H1 (cell line): ENCODE measurements around the gene YLPM1. TPM values are rescaled to one million over a fixed set of nuclear protein-coding genes. Genes with fewer than 3 reads are reported as not detected.

Experiments
- CTCF ChIA-PET: fragments of 300-600 bp; sonication (Branson Sonifier 250); formaldehyde crosslinking; loops from one replicate; lab custom pipeline; 2021; ENCODE audit not compliant: partially characterized antibody; lab: Charles Lee
- POLR2A ChIA-PET: fragments of 300-600 bp; sonication (Branson Sonifier 250); formaldehyde crosslinking; loops from one replicate; lab custom pipeline; 2021; ENCODE audit warnings: inconsistent platforms; ENCODE audit not compliant: partially characterized antibody; lab: Charles Lee
- DNase-seq, 2 experiments: peaks; one replicate each; pipeline versions ENCODE4 v3.0.0 to v3.0.0-alpha.2; 2010 to 2022; ENCODE audit warnings: low spot score in 2 of 2, low read depth in 1 of 2, mixed read lengths in 1 of 2
- FAIRE-seq: peaks from 2 replicates; lab custom pipeline; 2011; peaks lifted over from hg19 to GRCh38; lab: Jason Lieb, UNC
- H2AFZ ChIP-seq: 2 replicates; pipeline ENCODE4 v1.8.1; 2012; ENCODE audit warnings: low read length, inconsistent platforms
- H2AK5ac ChIP-seq: 2 replicates; pipeline ENCODE4 v1.6.1; 2013; ENCODE audit warnings: low read depth, low read length
- H2BK120ac ChIP-seq: replicated peaks from 2 replicates; pipeline ENCODE3; 2013; ENCODE audit warnings: low read depth, low read length, inconsistent platforms
- H2BK12ac ChIP-seq: 2 replicates; pipeline ENCODE4 v1.6.1; 2013; ENCODE audit warnings: low read depth, low read length
- H2BK15ac ChIP-seq: 2 replicates; pipeline ENCODE4 v1.6.1; 2013; ENCODE audit warnings: low read length
- H2BK20ac ChIP-seq: 2 replicates; pipeline ENCODE4 v1.6.1; 2013; ENCODE audit warnings: low read length
- H2BK5ac ChIP-seq: 2 replicates; pipeline ENCODE4 v1.6.1; 2013; ENCODE audit warnings: low read depth, low read length
- H3K14ac ChIP-seq: 2 replicates; pipeline ENCODE4 v1.6.1; 2013; ENCODE audit warnings: inconsistent platforms; ENCODE audit not compliant: insufficient read length
- H3K18ac ChIP-seq: 2 replicates; pipeline ENCODE4 v1.6.1; 2013; ENCODE audit warnings: low read length; ENCODE audit errors: extremely low read depth
- H3K23ac ChIP-seq: 2 replicates; pipeline ENCODE4 v1.6.1; 2013; ENCODE audit warnings: inconsistent platforms; ENCODE audit not compliant: insufficient read length
- H3K23me2 ChIP-seq: 2 replicates; pipeline ENCODE4 v1.6.1; 2013; ENCODE audit warnings: low read depth, low read length
- H3K27ac ChIP-seq: 2 replicates; pipeline ENCODE4 v1.6.1; 2011; ENCODE audit warnings: low read depth, low read length, inconsistent platforms
- H3K27me3 ChIP-seq, 4 experiments: replicated peaks in 1 of 4; 1 replicate in 1 of 4; 2 replicates in 3 of 4; pipeline versions ENCODE4 v1.6.1 to v1.8.1; 2011 to 2013; ENCODE audit warnings: low read length in 3 of 4, mild to moderate bottlenecking in 3 of 4, inconsistent platforms in 2 of 4, mixed read lengths in 2 of 4, moderate library complexity in 1 of 4; ENCODE audit not compliant: control insufficient read depth in 3 of 4, insufficient read depth in 3 of 4; ENCODE audit errors: extremely low read depth in 1 of 4
- H3K36me3 ChIP-seq, 4 experiments: 2 replicates each; pipeline versions ENCODE4 v1.6.1 to v1.8.1; 2011 to 2013; ENCODE audit warnings: mild to moderate bottlenecking in 4 of 4, low read length in 3 of 4, moderate library complexity in 2 of 4, control low read depth in 1 of 4, inconsistent platforms in 1 of 4; ENCODE audit not compliant: insufficient read depth in 4 of 4, control insufficient read depth in 2 of 4
- H3K4ac ChIP-seq: replicated peaks from 2 replicates; pipeline ENCODE3; 2013; ENCODE audit warnings: low read length, low read depth, mixed read lengths, inconsistent platforms; ENCODE audit not compliant: insufficient read length
- H3K4me1 ChIP-seq, 4 experiments: replicated peaks in 1 of 4; 1 replicate in 1 of 4; 2 replicates in 3 of 4; pipeline versions ENCODE4 v1.6.1 to v1.8.1; 2011 to 2013; ENCODE audit warnings: low read length in 3 of 4, inconsistent platforms in 2 of 4, mixed read lengths in 1 of 4; ENCODE audit not compliant: insufficient read depth in 4 of 4, control insufficient read depth in 3 of 4
- H3K4me2 ChIP-seq, 2 experiments: 2 replicates each; pipeline versions ENCODE4 v1.6.1 to v1.8.1; 2011 to 2013; ENCODE audit warnings: low read depth in 2 of 2, low read length in 2 of 2, control low read depth in 1 of 2, inconsistent platforms in 1 of 2, mild to moderate bottlenecking in 1 of 2; ENCODE audit not compliant: insufficient read depth in 1 of 2
- H3K4me3 ChIP-seq, 4 experiments: fragments of 200-600, 300-600 bp in 1 of 4; sonication (generic), shearing (Covaris generic), sonication (Bioruptor Twin) in 1 of 4; 2 replicates each; pipeline versions ENCODE4 v1.5.1 to v1.8.1; 2011 to 2016; ENCODE audit warnings: low read length in 4 of 4, low read depth in 3 of 4, control low read depth in 2 of 4, inconsistent platforms in 2 of 4, mild to moderate bottlenecking in 2 of 4, mixed read lengths in 1 of 4, moderate library complexity in 1 of 4; ENCODE audit not compliant: insufficient read depth in 2 of 4; ENCODE audit errors: extremely low read depth in 1 of 4
- H3K56ac ChIP-seq: replicated peaks from 2 replicates; pipeline ENCODE3; 2013; ENCODE audit warnings: low read depth, mild to moderate bottlenecking, mixed read lengths, low read length, inconsistent platforms; ENCODE audit not compliant: insufficient read length
- H3K79me1 ChIP-seq: 2 replicates; pipeline ENCODE4 v1.6.1; 2013; ENCODE audit warnings: low read depth, low read length, control low read depth
- H3K79me2 ChIP-seq, 2 experiments: 2 replicates each; pipeline versions ENCODE4 v1.6.1 to v1.8.1; 2012 to 2013; ENCODE audit warnings: low read length in 2 of 2, mild to moderate bottlenecking in 2 of 2, inconsistent platforms in 1 of 2; ENCODE audit not compliant: insufficient read depth in 2 of 2, control insufficient read depth in 1 of 2
- H3K9ac ChIP-seq, 4 experiments: replicated peaks in 1 of 4; 1 replicate in 1 of 4; 2 replicates in 3 of 4; pipeline versions ENCODE4 v1.6.1 to v1.8.1; 2011 to 2013; ENCODE audit warnings: low read depth in 3 of 4, low read length in 3 of 4, control low read depth in 2 of 4, mild to moderate bottlenecking in 2 of 4, moderate library complexity in 2 of 4, inconsistent platforms in 1 of 4; ENCODE audit errors: extremely low read depth in 1 of 4
- H3K9me3 ChIP-seq, 2 experiments: 2 replicates each; pipeline versions ENCODE4 v1.6.1 to v1.8.1; 2012 to 2013; ENCODE audit warnings: mild to moderate bottlenecking in 2 of 2, moderate library complexity in 2 of 2, control low read depth in 1 of 2, inconsistent platforms in 1 of 2, low read depth in 1 of 2, low read length in 1 of 2, mixed read lengths in 1 of 2; ENCODE audit not compliant: insufficient read depth in 2 of 2
- H4K20me1 ChIP-seq, 2 experiments: replicated peaks in 1 of 2; 2 replicates each; pipeline versions ENCODE3 to v1.8.1; 2011 to 2013; ENCODE audit warnings: inconsistent platforms in 2 of 2, low read length in 2 of 2, mild to moderate bottlenecking in 1 of 2; ENCODE audit not compliant: insufficient read depth in 2 of 2, control insufficient read depth in 1 of 2
- H4K5ac ChIP-seq: 2 replicates; pipeline ENCODE4 v1.6.1; 2013; ENCODE audit warnings: low read length, low read depth, mixed read lengths, inconsistent platforms; ENCODE audit not compliant: insufficient read length
- H4K8ac ChIP-seq: 2 replicates; pipeline ENCODE4 v1.8.0; 2013; ENCODE audit warnings: mild to moderate bottlenecking, moderate library complexity, low read length, inconsistent platforms; ENCODE audit not compliant: insufficient read depth; ENCODE audit errors: extremely low read depth
- H4K91ac ChIP-seq: replicated peaks from 2 replicates; pipeline ENCODE3; 2013; ENCODE audit warnings: low read length, mixed read lengths, inconsistent platforms; ENCODE audit not compliant: insufficient read length
- POLR2A ChIP-seq, 2 experiments: IDR thresholded peaks; 1 replicate in 1 of 2; 2 replicates in 1 of 2; pipeline ENCODE4 v1.6.1; 2011; ENCODE audit warnings: low read depth in 2 of 2, low read length in 2 of 2, mild to moderate bottlenecking in 2 of 2; ENCODE audit errors: control extremely low read depth in 1 of 2
- POLR2AphosphoS5 ChIP-seq: IDR thresholded peaks from 2 replicates; pipeline ENCODE4 v1.6.1; 2011; ENCODE audit warnings: low read depth, low read length
- RFX5 ChIP-seq: IDR thresholded peaks from 2 replicates; pipeline ENCODE4 v1.6.1; 2011; ENCODE audit warnings: low read depth, low read length, improper control_type of control experiment, borderline replicate concordance
- USF2 ChIP-seq: IDR thresholded peaks from 2 replicates; pipeline ENCODE4 v1.6.1; 2011; ENCODE audit warnings: low read length, improper control_type of control experiment
- WGBS, 2 experiments: shearing (Covaris generic) in 1 of 2; methylation state at CpG; one replicate each; pipeline versions ENCODE4 v1.1.6 to v1.1.7; 2013 to 2015; ENCODE audit warnings: low lambda C conversion rate in 2 of 2, mixed read lengths in 2 of 2, inconsistent platforms in 1 of 2, low coverage in 1 of 2, missing lambda C conversion rate in 1 of 2; ENCODE audit not compliant: insufficient replicate concordance in 2 of 2, insufficient coverage in 1 of 2, insufficient read length in 1 of 2; ENCODE audit errors: extremely low coverage in 1 of 2, missing lambda C conversion rate in 1 of 2; 5-methylcytosine and 5-hydroxymethylcytosine counted together
- polyA plus RNA-seq, 7 experiments: library from polyadenylated mRNA; depleted of rRNA in 3 of 7; stranded (reverse) in 5 of 7; unstranded in 2 of 7; fragments of >200 nt in 5 of 7; fragments of 200-250 nt in 2 of 7; gene quantifications; 1 replicate in 5 of 7; 2 replicates in 1 of 7; 4 replicates in 1 of 7; pipeline versions ENCODE4 v1.2.1 to v1.2.3, GENCODE V29; 2011 to 2013; ENCODE audit warnings: missing spikeins in 2 of 7, mixed read lengths in 2 of 7
- total RNA-seq: library from RNA; stranded (reverse); fragmentation: NEBNext Ultra II Directional; extraction: Animal tissue kit (Norgen Biotek cat#: 25700); gene quantifications from 2 replicates; pipeline ENCODE4 v1.2.1, GENCODE V29; 2021

The YLPM1 gene
- total and polyA plus RNA-seq, 2 of the 8 experiments (the other 6 are each of a cell fraction or from before 2014, with no cell fraction given), result 13.5 to 71.7 TPM

- H3K9me3 ChIP-seq, result no peaks in the 10 kb centered on the region
- DNase-seq (no peak), FAIRE-seq (no peak)
- H4K8ac ChIP-seq, result no peak overlapping the region
- H3K14ac ChIP-seq, result no peak overlapping the region
- H3K79me2 ChIP-seq, result peaks cover 0 to 7% of the 10 kb centered on the region in 2 experiments; a peak in 2 of 4 replicates
- H3K4me1 ChIP-seq, result no peaks in the 10 kb centered on the region
- ChIA-PET CTCF (interaction anchor here (0.7 to 2.2 kb wide), 4 partner anchors 38 to 192 kb away, joined by 3 to 4 read pairs (median 4); partner anchors contain the start of gene YLPM1), POLR2A (no interaction called here)
- H3K4me3 ChIP-seq, result no peak overlapping the region
- 83% methylated on average over 3 of the region's 3 CpGs; no CpG with 5 or more reads in 1 of the 2 experiments for WGBS, 2 experiments
- H2BK15ac ChIP-seq, result no peak overlapping the region
- no peak overlapping the region for H4K91ac ChIP-seq
- peaks cover 5% of the 10 kb centered on the region for H3K79me1 ChIP-seq
- H3K27me3 ChIP-seq, result no peaks in the 10 kb centered on the region
- no peak overlapping the region for H3K4ac ChIP-seq
- no peak overlapping the region for H3K9ac ChIP-seq
- no peak overlapping the region for H2BK12ac ChIP-seq
- no peak overlapping the region for H3K56ac ChIP-seq
- no peak overlapping the region for H2AK5ac ChIP-seq
- no peak overlapping the region for H2BK5ac ChIP-seq
- H4K5ac ChIP-seq, result no peak overlapping the region
- no peak overlapping the region for H3K23ac ChIP-seq
- TF ChIP-seq RFX5 (no peak), POLR2A (IDR thresholded peaks at IDR 0.05; ENCODE audit: control extremely low read depth in 1 of 2, low read depth in 2 of 2, low read length in 2 of 2) (no peak), POLR2AphosphoS5 (no peak), USF2 (no peak)
- TF ChIP-seq, all 59 proteins: peak for 0
- Histone ChIP-seq H3K36me3 (peaks cover 7 to 44% (median 24%) of the 10 kb centered on the region in 4 experiments), H3K18ac (no peak overlapping the region), H2AFZ (no peak overlapping the region), H2BK120ac (no peak overlapping the region), H3K27ac (no peak overlapping the region), H3K4me2 (no peak overlapping the region), H4K20me1 (peaks cover 0 to 2% of the 10 kb centered on the region in 2 experiments), H3K23me2 (no peaks in the 10 kb centered on the region), H2BK20ac (no peak overlapping the region)
Measured at GRCh38 chr14:74800780-74801179, 37.7 kb downstream of the YLPM1 start.
